ENCODE measurements around the gene ARRB1. TPM values are rescaled to one million over a fixed set of nuclear protein-coding genes. Genes with fewer than 3 reads are reported as not detected.

ARRB1 gene
- polyA plus RNA-seq, 1 of the 3 experiments (the other 2 are of a cell fraction) = 7.0 TPM

GRCh38 chr11:75389925-75390324 is 38.5 kb upstream of the ARRB1 start:
- POLR2A ChIA-PET = no interaction called here
- WGBS (ENCODE audit: low lambda C conversion rate) = 79% methylated on average over 7 of the region's 7 CpGs

DNA sequence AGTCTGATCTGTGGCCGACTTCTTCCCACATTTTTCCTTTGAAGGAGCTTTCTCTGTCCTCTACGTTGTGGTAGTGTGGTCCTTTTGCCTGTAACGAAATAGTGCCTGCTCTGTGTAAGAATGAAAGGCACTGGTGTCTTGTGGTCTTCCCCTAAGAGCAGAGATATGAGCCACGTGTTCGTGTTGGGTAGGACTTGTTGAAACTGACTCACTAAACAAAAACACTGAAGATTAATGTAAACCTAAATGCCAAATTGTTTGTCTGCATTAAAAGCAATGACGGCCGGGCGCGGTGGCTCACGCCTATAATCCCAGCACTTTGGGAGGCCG is 37.8 kb upstream of the ARRB1 start:
- Histone ChIP-seq H3K9ac (no peak overlapping the region), H3K4me1 (ENCODE audit: control insufficient read depth in 1 of 2, insufficient read depth in 2 of 2, low read depth in 1 of 2, low read length in 1 of 2) (peaks cover 0 to 9% of the 10 kb centered on the region in 2 experiments; a peak in 1 of 4 replicates), H3K27me3 (ENCODE audit: insufficient read depth) (no peaks in the 10 kb centered on the region), H3K9me3 (no peaks in the 10 kb centered on the region), H4K20me1 (ENCODE audit: insufficient read depth) (no peaks in the 10 kb centered on the region), H2AFZ (ENCODE audit: low read depth) (0 out of 2 replicates have a peak overlapping the region, but pooled peaks have one; percentile 48), H3K9me2 (no peaks in the 10 kb centered on the region), H3K79me2 (ENCODE audit: insufficient read depth) (no peaks in the 10 kb centered on the region), H3K4me2 (no peak overlapping the region), H3K36me3 (replicated peaks in 1 of 2; ENCODE audit: control insufficient read depth in 1 of 2, insufficient read depth in 2 of 2, low read length in 1 of 2) (no peaks in the 10 kb centered on the region), H3K4me3 (ENCODE audit: low read depth in 2 of 2, low read length in 1 of 2) (no peak overlapping the region), H3F3A (replicated peaks; ENCODE audit: insufficient read depth) (no peaks in the 10 kb centered on the region), H3K27ac (ENCODE audit: low read depth in 2 of 2, low read length in 1 of 2) (no peak overlapping the region)
- CTCF ChIA-PET = interaction anchor here (0.6 to 24.8 kb wide), 41 partner anchors 9 to 459 kb away, joined by 3 to 701 read pairs (median 4); partner anchors contain the start of genes GDPD5, KLHL35 and RPS3
- TF ChIP-seq TCF12 (IDR thresholded peaks at IDR 0.05) (no peak), SMC3 (IDR thresholded peaks at IDR 0.05; ENCODE audit: low read depth, low read length) (no peak), CHD2 (IDR thresholded peaks at IDR 0.05; ENCODE audit: low read length, partially characterized antibody) (no peak), MAX (IDR thresholded peaks at IDR 0.05; ENCODE audit: low read depth) (no peak), REST (IDR thresholded peaks at IDR 0.05; ENCODE audit: low read depth, low read length) (no peak), RCOR1 (IDR thresholded peaks at IDR 0.05; ENCODE audit: low read length) (no peak)
- TF ChIP-seq, protein P1, sequence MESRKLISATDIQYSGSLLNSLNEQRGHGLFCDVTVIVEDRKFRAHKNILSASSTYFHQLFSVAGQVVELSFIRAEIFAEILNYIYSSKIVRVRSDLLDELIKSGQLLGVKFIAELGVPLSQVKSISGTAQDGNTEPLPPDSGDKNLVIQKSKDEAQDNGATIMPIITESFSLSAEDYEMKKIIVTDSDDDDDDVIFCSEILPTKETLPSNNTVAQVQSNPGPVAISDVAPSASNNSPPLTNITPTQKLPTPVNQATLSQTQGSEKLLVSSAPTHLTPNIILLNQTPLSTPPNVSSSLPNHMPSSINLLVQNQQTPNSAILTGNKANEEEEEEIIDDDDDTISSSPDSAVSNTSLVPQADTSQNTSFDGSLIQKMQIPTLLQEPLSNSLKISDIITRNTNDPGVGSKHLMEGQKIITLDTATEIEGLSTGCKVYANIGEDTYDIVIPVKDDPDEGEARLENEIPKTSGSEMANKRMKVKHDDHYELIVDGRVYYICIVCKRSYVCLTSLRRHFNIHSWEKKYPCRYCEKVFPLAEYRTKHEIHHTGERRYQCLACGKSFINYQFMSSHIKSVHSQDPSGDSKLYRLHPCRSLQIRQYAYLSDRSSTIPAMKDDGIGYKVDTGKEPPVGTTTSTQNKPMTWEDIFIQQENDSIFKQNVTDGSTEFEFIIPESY (IDR thresholded peaks at IDR 0.05; ENCODE audit: borderline replicate concordance, low read depth) = no peak
- no peak for DNase-seq
- POLR2A ChIA-PET = interaction anchor here (0.9 kb wide), 1 partner anchor 39 kb away, joined by 3 read pairs; no protein-coding TSS in a partner anchor
- 67% methylated on average over 11 of the region's 11 CpGs for WGBS (ENCODE audit: low lambda C conversion rate)

More at GRCh38 chr11:75389925-75390324, 38.5 kb upstream of the ARRB1 start:
- no peaks in the 10 kb centered on the region for H3K36me3 ChIP-seq (replicated peaks in 1 of 2; ENCODE audit: control insufficient read depth in 1 of 2, insufficient read depth in 2 of 2, low read length in 1 of 2)
- H3K79me2 ChIP-seq (ENCODE audit: insufficient read depth) = no peaks in the 10 kb centered on the region
- H2AFZ ChIP-seq (ENCODE audit: low read depth) = no peak overlapping the region
- H3K9me2 ChIP-seq = no peaks in the 10 kb centered on the region
- no peaks in the 10 kb centered on the region for H3K9me3 ChIP-seq
- CTCF ChIA-PET = interaction anchor here (1.0 to 24.8 kb wide), 15 partner anchors 9 to 460 kb away, joined by 3 to 701 read pairs (median 15); partner anchors contain the start of genes GDPD5, KLHL35 and RPS3
- H3K4me1 ChIP-seq (ENCODE audit: control insufficient read depth in 1 of 2, insufficient read depth in 2 of 2, low read depth in 1 of 2, low read length in 1 of 2) = peaks cover 0 to 7% of the 10 kb centered on the region in 2 experiments; a peak in 1 of 4 replicates
- H3K9ac ChIP-seq = no peak overlapping the region
- H3K4me3 ChIP-seq (ENCODE audit: low read depth in 2 of 2, low read length in 1 of 2) = no peak overlapping the region
- no peak overlapping the region for H3K4me2 ChIP-seq
- TF ChIP-seq NRF1 (IDR thresholded peaks at IDR 0.05; ENCODE audit: low read depth, low read length) (no peak), TAF1 (IDR thresholded peaks at IDR 0.05; ENCODE audit: borderline replicate concordance, low read depth, low read length) (no peak)
- H3K27me3 ChIP-seq (ENCODE audit: insufficient read depth) = no peaks in the 10 kb centered on the region
- H4K20me1 ChIP-seq (ENCODE audit: insufficient read depth) = no peaks in the 10 kb centered on the region
- H3K27ac ChIP-seq (ENCODE audit: low read depth in 2 of 2, low read length in 1 of 2) = no peak overlapping the region
- DNase-seq = no peak
- no peaks in the 10 kb centered on the region for H3F3A ChIP-seq (replicated peaks; ENCODE audit: insufficient read depth)

All from SK-N-SH (cell line).